Measurements from ENCODE around the gene FAM227A.
A peak's percentile ranks its signal among the peaks of the same experiment; 100 is the strongest.

The FAM227A gene

GRCh38 chr22:38540701-38541100 lies 115.5 kb downstream of the FAM227A start:
- Histone ChIP-seq H3K36me3 (replicated peaks in 1 of 2; ENCODE audit: control insufficient read depth in 2 of 2, insufficient read depth in 2 of 2, low read length in 2 of 2) (no peaks in the 10 kb centered on the region), H2BK15ac (ENCODE audit: low read length) (no peak overlapping the region), H3K9ac (ENCODE audit: low read depth, low read length, poor library complexity) (no peak overlapping the region), H2BK5ac (ENCODE audit: low read length) (no peak overlapping the region), H3K27me3 (ENCODE audit: control insufficient read depth in 3 of 3, insufficient read depth in 3 of 3, low read depth in 1 of 3, low read length in 3 of 3) (no peaks in the 10 kb centered on the region), H3K18ac (ENCODE audit: low read length) (no peak overlapping the region), H3K14ac (ENCODE audit: low read length) (no peak overlapping the region), H3K4me3 (ENCODE audit: low read length in 2 of 2) (no peak overlapping the region), H4K8ac (ENCODE audit: low read depth, low read length) (no peak overlapping the region), H2AK5ac (ENCODE audit: low read depth, low read length) (no peak overlapping the region), H3K4ac (ENCODE audit: low read length) (no peak overlapping the region), H3K9me3 (replicated peaks in 1 of 2; ENCODE audit: control insufficient read depth in 2 of 2, insufficient read depth in 1 of 2, low read depth in 1 of 2, low read length in 2 of 2) (peaks cover 0 to 1% of the 10 kb centered on the region in 2 donors), H4K91ac (ENCODE audit: low read depth, low read length, poor library complexity) (no peak overlapping the region), H2AFZ (ENCODE audit: low read length) (no peak overlapping the region), H3K27ac (replicated peaks; ENCODE audit: low read length) (no peak overlapping the region), H3K23ac (ENCODE audit: low read depth, low read length, poor library complexity) (no peak overlapping the region), H2BK12ac (ENCODE audit: low read length) (no peak overlapping the region), H2BK120ac (ENCODE audit: low read depth, low read length) (no peak overlapping the region), H3K4me1 (ENCODE audit: control insufficient read depth in 2 of 2, insufficient read depth in 1 of 2, low read depth in 1 of 2, low read length in 2 of 2) (no peaks in the 10 kb centered on the region), H3K79me1 (ENCODE audit: low read depth, low read length) (no peaks in the 10 kb centered on the region), H3K4me2 (ENCODE audit: insufficient read depth, low read length, poor library complexity, severe bottlenecking) (no peak overlapping the region)
- DNase-seq (ENCODE audit: low spot score) = no peak
- WGBS, 2 donors (ENCODE audit: extremely low coverage in 2 of 2, insufficient read length in 2 of 2, insufficient replicate concordance in 1 of 2) = no CpG with 5 or more reads among the region's 2 CpGs

DNA sequence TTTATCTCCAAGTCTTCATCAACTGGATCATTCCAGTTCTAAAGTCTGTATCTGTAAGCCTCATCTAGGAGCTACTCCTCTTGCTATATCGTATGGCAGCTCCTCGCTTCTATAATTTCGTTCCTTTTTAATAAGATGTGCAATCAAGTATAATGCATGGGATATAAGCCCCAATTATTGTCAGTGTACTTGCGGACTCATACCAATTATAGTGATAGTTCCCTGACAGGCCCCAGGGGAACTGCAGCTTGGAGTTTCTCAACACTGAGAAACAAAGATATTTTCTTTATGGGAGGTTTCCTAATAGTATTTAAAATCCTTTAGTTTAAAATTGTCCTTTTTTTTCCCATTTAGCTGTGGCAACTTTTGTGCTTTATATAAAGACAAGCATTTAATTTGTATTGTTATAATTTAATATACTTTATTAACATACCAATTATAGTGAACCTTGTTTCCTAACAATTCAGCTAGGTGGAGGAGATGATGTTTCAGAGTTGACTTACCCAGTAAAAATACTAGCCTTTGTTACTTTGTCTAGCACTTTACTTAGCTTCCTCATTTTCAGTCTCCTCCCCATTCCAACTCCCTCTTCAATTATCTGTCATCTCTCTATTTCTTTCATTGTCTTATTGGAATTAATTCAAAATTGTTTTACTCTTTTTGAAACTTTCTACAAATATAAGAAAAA lies 124.8 kb downstream of the FAM227A start:
- Histone ChIP-seq H2BK15ac (ENCODE audit: low read length) (no peak overlapping the region), H2BK5ac (ENCODE audit: low read length) (no peak overlapping the region), H3K4me3 (ENCODE audit: low read length in 2 of 2) (no peak overlapping the region), H3K27ac (replicated peaks; ENCODE audit: low read length) (no peak overlapping the region), H3K36me3 (replicated peaks in 1 of 2; ENCODE audit: control insufficient read depth in 2 of 2, insufficient read depth in 2 of 2, low read length in 2 of 2) (no peaks in the 10 kb centered on the region), H3K27me3 (ENCODE audit: control insufficient read depth in 3 of 3, insufficient read depth in 3 of 3, low read depth in 1 of 3, low read length in 3 of 3) (no peaks in the 10 kb centered on the region), H4K91ac (ENCODE audit: low read depth, low read length, poor library complexity) (no peak overlapping the region), H3K14ac (ENCODE audit: low read length) (no peak overlapping the region), H2BK12ac (ENCODE audit: low read length) (no peak overlapping the region), H2AFZ (ENCODE audit: low read length) (peak overlapping the region; percentile 79), H3K23ac (ENCODE audit: low read depth, low read length, poor library complexity) (no peak overlapping the region), H4K8ac (ENCODE audit: low read depth, low read length) (no peak overlapping the region), H3K4me2 (ENCODE audit: insufficient read depth, low read length, poor library complexity, severe bottlenecking) (no peak overlapping the region), H3K18ac (ENCODE audit: low read length) (no peak overlapping the region), H3K4me1 (ENCODE audit: control insufficient read depth in 2 of 2, insufficient read depth in 1 of 2, low read depth in 1 of 2, low read length in 2 of 2) (peaks cover 0 to 8% of the 10 kb centered on the region in 2 donors), H3K79me1 (ENCODE audit: low read depth, low read length) (no peaks in the 10 kb centered on the region), H3K4ac (ENCODE audit: low read length) (no peak overlapping the region), H3K9me3 (replicated peaks in 1 of 2; ENCODE audit: control insufficient read depth in 2 of 2, insufficient read depth in 1 of 2, low read depth in 1 of 2, low read length in 2 of 2) (no peaks in the 10 kb centered on the region), H3K9ac (ENCODE audit: low read depth, low read length, poor library complexity) (no peak overlapping the region), H2BK120ac (ENCODE audit: low read depth, low read length) (no peak overlapping the region), H2AK5ac (ENCODE audit: low read depth, low read length) (no peak overlapping the region)
- no peak for DNase-seq (ENCODE audit: low spot score)
- WGBS, 2 donors (ENCODE audit: extremely low coverage in 2 of 2, insufficient read length in 2 of 2, insufficient replicate concordance in 1 of 2) = no CpG with 5 or more reads among the region's 4 CpGs
